Measurements from ENCODE around the gene TENT5A.

TENT5A gene

GRCh38 chr6:81735756-81736380, 16.6 kb downstream of the TENT5A start:
- no peaks in the 10 kb centered on the region for H3K79me2 ChIP-seq (ENCODE audit: low read length)
- DNase-seq: no peak
- no peaks in the 10 kb centered on the region for H3K4me1 ChIP-seq (ENCODE audit: low read length)
- no peak overlapping the region for H3K4me3 ChIP-seq (ENCODE audit: low read length)
- H3K9me3 ChIP-seq (replicated peaks; ENCODE audit: insufficient read depth, low read length): no peaks in the 10 kb centered on the region
- H3F3A ChIP-seq (ENCODE audit: insufficient read depth, low read length): no peaks in the 10 kb centered on the region
- H3K9me2 ChIP-seq (replicated peaks; ENCODE audit: insufficient read depth, low read length): no peaks in the 10 kb centered on the region
- H3K36me3 ChIP-seq (replicated peaks; ENCODE audit: insufficient read depth, low read length): no peaks in the 10 kb centered on the region
- H3K9ac ChIP-seq (ENCODE audit: low read length): no peak overlapping the region
- no peaks in the 10 kb centered on the region for H3K27me3 ChIP-seq (replicated peaks; ENCODE audit: insufficient read depth, low read length)
- no peak overlapping the region for H3K4me2 ChIP-seq (ENCODE audit: low read depth, low read length)
- H4K20me1 ChIP-seq (ENCODE audit: insufficient read depth, low read length): no peaks in the 10 kb centered on the region
- no peak overlapping the region for H3K27ac ChIP-seq (ENCODE audit: low read length)
- H2AFZ ChIP-seq (ENCODE audit: low read length): no peak overlapping the region
- TF ChIP-seq EZH2phosphoT487 (IDR thresholded peaks at IDR 0.05; ENCODE audit: low read length): no peak
- TF ChIP-seq, protein P1, sequence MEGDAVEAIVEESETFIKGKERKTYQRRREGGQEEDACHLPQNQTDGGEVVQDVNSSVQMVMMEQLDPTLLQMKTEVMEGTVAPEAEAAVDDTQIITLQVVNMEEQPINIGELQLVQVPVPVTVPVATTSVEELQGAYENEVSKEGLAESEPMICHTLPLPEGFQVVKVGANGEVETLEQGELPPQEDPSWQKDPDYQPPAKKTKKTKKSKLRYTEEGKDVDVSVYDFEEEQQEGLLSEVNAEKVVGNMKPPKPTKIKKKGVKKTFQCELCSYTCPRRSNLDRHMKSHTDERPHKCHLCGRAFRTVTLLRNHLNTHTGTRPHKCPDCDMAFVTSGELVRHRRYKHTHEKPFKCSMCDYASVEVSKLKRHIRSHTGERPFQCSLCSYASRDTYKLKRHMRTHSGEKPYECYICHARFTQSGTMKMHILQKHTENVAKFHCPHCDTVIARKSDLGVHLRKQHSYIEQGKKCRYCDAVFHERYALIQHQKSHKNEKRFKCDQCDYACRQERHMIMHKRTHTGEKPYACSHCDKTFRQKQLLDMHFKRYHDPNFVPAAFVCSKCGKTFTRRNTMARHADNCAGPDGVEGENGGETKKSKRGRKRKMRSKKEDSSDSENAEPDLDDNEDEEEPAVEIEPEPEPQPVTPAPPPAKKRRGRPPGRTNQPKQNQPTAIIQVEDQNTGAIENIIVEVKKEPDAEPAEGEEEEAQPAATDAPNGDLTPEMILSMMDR (IDR thresholded peaks at IDR 0.05; ENCODE audit: low read length): no peak

DNA sequence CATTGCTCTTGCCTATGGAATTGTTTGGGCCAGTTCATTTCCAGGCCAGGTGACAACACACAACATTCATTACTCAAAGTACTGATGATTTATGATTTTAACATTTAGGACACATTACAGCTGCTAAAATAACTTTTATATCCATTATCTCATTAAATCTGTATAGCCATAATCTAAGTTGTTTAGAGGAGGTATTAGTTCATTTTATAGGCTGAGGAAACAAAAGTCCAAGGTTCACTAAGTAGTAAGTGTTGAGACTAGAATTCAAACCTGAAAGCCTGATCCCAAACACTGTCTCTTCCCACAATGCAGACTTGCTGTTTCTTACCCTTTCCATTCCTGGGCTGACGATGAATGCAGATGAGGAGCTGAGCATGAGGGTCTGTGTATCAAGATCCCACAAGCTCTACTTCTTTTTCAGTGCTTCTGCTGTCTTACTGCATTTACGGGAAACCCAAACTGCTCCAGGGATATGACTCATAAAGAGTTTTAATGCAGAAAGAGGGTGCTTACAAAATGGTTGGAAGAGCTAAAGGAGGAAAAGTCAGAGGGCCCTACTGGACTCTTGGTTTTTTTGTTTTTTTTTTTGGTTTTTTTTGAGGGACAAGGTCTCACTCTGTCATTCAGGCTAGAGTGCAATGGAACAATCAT, 17.9 kb downstream of the TENT5A start:
- H3K36me3 ChIP-seq (replicated peaks; ENCODE audit: insufficient read depth, low read length): no peaks in the 10 kb centered on the region
- H3K27ac ChIP-seq (ENCODE audit: low read length): no peak overlapping the region
- H3K9ac ChIP-seq (ENCODE audit: low read length): no peak overlapping the region
- H3K9me3 ChIP-seq (replicated peaks; ENCODE audit: insufficient read depth, low read length): no peaks in the 10 kb centered on the region
- DNase-seq: no peak
- no peak overlapping the region for H3K4me2 ChIP-seq (ENCODE audit: low read depth, low read length)
- no peaks in the 10 kb centered on the region for H4K20me1 ChIP-seq (ENCODE audit: insufficient read depth, low read length)
- no peak for TF ChIP-seq EZH2phosphoT487 (IDR thresholded peaks at IDR 0.05; ENCODE audit: low read length)
- TF ChIP-seq EZH2 (optimal IDR thresholded peaks at IDR 0.05; ENCODE audit: low read depth, low read length): no peak
- TF ChIP-seq, protein P1 (IDR thresholded peaks at IDR 0.05; ENCODE audit: low read length): no peak
- no peaks in the 10 kb centered on the region for H3F3A ChIP-seq (ENCODE audit: insufficient read depth, low read length)
- no peaks in the 10 kb centered on the region for H3K9me2 ChIP-seq (replicated peaks; ENCODE audit: insufficient read depth, low read length)
- H2AFZ ChIP-seq (ENCODE audit: low read length): no peak overlapping the region
- no peak overlapping the region for H3K4me3 ChIP-seq (ENCODE audit: low read length)
- no peaks in the 10 kb centered on the region for H3K27me3 ChIP-seq (replicated peaks; ENCODE audit: insufficient read depth, low read length)
- H3K79me2 ChIP-seq (ENCODE audit: low read length): no peaks in the 10 kb centered on the region
- no peaks in the 10 kb centered on the region for H3K4me1 ChIP-seq (ENCODE audit: low read length)

GRCh38 chr6:81734081-81734480, 18.4 kb downstream of the TENT5A start:
- H3K9me3 ChIP-seq (replicated peaks; ENCODE audit: insufficient read depth, low read length): no peaks in the 10 kb centered on the region
- H3K9me2 ChIP-seq (replicated peaks; ENCODE audit: insufficient read depth, low read length): no peaks in the 10 kb centered on the region
- DNase-seq: no peak
- H3K4me2 ChIP-seq (ENCODE audit: low read depth, low read length): no peak overlapping the region
- H3F3A ChIP-seq (ENCODE audit: insufficient read depth, low read length): no peaks in the 10 kb centered on the region
- H3K27ac ChIP-seq (ENCODE audit: low read length): no peak overlapping the region
- no peaks in the 10 kb centered on the region for H3K36me3 ChIP-seq (replicated peaks; ENCODE audit: insufficient read depth, low read length)
- H4K20me1 ChIP-seq (ENCODE audit: insufficient read depth, low read length): no peaks in the 10 kb centered on the region
- no peak overlapping the region for H3K9ac ChIP-seq (ENCODE audit: low read length)
- no peaks in the 10 kb centered on the region for H3K27me3 ChIP-seq (replicated peaks; ENCODE audit: insufficient read depth, low read length)
- H3K79me2 ChIP-seq (ENCODE audit: low read length): no peaks in the 10 kb centered on the region
- no peaks in the 10 kb centered on the region for H3K4me1 ChIP-seq (ENCODE audit: low read length)
- H3K4me3 ChIP-seq (ENCODE audit: low read length): no peak overlapping the region
- no peak for TF ChIP-seq EZH2phosphoT487 (IDR thresholded peaks at IDR 0.05; ENCODE audit: low read length)
- TF ChIP-seq EZH2 (optimal IDR thresholded peaks at IDR 0.05; ENCODE audit: low read depth, low read length): no peak
- TF ChIP-seq, protein P1 (IDR thresholded peaks at IDR 0.05; ENCODE audit: low read length): no peak
- H2AFZ ChIP-seq (ENCODE audit: low read length): no peak overlapping the region
